HG03159 (cell line): Measurements from ENCODE around the gene MAPK6.

ENCODE experiments used
- ATAC-seq: cut with Tn5 transposase; IDR thresholded peaks from one replicate; pipeline ENCODE4 v1.9.1; 2021; ENCODE audit warnings: mild to moderate bottlenecking, moderate library complexity; ENCODE audit not compliant: unreplicated experiment

MAPK6 gene

GRCh38 chr15:52100807-52101442, 81.9 kb downstream of the MAPK6 start:
- ATAC-seq: no peak

GRCh38 chr15:52101542-52102323, 82.7 kb downstream of the MAPK6 start:
- ATAC-seq: no peak

DNA sequence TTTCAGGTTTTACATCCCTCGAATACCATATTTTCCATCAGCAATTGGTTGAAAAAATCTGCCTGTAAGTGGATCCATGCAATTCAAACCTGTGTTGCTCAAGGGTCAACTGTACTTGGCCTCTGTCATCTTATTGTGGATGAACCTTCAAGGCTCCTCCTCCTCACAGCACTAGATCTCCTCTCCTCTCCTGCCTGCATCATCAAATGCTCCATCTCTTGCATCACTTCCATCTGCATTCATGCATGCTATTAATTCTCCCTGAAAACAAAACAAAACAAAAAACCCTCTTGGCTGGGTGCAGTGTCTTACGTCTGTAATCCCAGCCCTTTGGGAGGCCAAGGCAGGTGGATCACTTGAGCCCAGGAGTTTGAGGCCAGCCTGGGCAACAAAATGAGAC, 83.4 kb downstream of the MAPK6 start:
- ATAC-seq: no peak

DNA sequence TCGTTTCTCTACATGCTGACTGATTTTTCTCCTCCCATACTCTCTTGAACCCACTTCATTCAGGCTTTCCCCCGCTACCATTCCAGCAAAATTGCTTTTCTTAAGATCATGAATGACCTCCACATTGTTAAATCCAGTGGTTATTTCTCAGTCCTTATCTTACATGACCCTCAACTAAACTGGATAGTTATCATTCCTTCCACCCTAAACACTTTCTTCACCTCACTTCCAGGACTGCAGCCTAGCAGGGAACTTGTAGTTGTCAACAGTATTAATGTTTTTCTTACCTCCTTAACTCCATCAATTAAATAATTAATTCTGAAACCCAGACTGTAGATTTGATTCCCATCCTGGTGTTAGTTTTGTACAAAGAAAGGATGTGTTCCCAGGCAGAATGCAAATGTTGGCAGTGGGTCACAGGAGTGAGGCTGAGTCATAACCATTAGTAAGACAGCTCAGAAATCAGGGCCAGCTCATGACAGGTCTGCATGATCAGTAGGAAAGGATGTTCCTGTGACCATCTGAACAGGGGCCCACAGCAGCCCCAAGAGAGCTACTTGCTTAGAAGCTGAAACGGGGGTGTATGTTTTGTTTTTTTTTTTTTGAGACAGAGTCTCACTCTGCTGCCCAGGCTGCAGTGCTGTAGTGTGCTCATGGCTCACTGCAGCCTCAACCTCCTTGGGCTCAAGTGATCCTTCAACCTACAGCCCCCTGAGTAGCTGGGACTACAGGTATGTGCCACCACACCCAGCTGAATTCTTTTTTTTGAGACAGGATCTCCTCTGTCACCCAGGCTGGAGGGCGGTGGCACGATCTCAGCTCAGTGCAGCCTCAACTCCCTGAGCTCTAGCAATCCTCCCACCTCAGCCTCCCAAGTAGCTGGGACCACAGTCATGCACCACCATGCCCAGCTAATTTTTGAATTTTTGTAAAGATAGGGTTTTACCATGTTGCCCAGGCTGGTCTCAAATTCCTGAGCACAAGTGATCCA, 84.5 kb downstream of the MAPK6 start:
- no peak for ATAC-seq

DNA sequence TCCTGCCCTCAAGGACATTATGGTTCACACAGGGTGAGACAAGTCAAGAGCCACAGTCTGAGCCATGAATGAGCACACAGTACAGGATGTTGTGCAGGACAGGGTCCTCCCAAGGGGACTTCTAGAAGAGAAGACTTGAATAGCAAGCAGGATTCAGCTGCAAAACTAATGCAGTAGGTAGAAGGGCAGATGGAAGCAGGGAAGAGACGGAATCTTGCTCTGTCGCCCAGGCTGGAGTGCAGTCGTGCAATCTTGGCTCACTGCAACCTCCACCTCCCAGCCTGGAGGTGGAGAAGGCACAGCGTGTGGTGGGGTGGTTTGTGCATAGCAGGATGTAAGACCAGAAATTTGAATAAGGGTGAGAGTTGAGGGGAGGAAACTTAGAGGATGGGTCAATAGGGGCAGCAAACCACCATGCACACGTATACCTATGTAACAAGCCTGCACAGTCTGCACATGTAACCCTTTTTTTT, 85.5 kb downstream of the MAPK6 start:
- ATAC-seq: peak; percentile 36

- ATAC-seq: no peak
Measured at GRCh38 chr15:52105846-52106245, 86.8 kb downstream of the MAPK6 start.

GRCh38 chr15:52106641-52107040, 87.6 kb downstream of the MAPK6 start:
- no peak for ATAC-seq

GRCh38 chr15:52107238-52107637, 88.2 kb downstream of the MAPK6 start:
- ATAC-seq: no peak

DNA sequence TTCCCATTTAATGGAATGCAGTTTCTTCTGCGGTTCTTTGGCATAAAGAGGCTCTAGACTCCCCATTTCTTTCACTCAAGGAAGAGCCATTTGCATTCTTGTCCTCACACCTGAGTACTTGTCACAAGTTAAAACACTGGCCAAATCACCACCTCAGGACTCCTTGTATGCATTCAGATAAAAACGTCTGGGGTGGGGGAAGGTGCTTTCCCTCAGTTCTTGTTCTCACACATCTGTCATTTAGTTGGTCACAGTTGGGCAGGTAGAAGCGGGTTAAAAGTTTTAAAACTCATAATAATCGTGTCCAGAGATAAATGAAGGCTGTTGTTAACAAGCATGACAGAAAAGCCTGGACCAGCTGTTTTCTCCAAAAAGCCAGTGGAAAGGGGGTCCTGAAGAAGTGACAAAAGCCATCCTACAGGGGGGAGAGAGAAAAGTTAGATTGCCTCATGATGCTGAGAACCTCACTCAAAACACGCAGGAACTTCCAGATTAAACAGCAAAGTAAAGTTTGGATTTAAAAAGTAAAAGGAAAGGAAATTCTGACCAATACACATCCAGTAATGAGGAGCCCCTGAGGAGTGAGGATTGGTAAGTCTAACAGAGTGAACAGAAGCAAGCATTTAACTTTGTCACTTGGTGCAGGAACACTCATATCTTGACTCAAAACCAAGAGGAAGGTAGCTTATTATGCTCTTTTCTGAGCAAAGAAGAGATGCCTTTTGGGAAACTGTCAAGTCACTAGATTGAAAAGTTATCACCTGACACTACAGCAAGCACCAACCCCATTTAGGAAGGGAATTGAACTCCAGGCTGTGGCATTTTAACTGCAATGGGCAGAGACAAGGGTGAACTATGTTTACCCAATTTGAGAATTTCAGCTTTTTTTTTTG, 90.8 kb downstream of the MAPK6 start:
- ATAC-seq: no peak

GRCh38 chr15:52111517-52112202, 92.6 kb downstream of the MAPK6 start:
- no peak for ATAC-seq

DNA sequence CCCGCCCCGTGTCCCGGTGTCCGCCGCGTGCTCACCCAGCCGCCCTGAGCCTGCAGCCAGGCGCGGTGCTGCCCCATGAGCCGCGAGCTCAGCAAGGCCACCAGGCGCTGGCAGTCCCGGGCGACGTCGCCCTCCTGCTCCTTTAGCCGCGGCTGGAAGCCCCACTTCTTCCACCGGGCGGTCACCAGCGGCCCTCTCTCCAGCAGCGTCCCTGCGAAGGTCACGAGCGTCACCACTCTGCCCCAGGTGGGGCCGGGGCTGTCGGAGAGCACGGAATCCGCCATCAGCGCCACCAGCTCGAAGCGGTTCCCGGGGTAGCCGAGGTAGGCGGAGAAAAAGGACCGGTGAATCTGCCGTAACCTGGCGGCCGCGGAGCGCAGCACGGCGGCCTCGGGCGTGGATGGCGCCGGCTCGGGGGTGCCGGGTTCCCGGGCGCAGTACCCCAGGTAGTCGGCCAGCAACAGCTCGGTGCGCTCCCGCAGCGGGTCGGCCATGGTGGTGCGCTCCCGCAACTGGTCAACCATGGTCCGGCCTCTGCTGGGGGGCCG, 93.3 kb downstream of the MAPK6 start:
- ATAC-seq: no peak

GRCh38 chr15:52113235-52113634, 94.2 kb downstream of the MAPK6 start:
- ATAC-seq: no peak

DNA sequence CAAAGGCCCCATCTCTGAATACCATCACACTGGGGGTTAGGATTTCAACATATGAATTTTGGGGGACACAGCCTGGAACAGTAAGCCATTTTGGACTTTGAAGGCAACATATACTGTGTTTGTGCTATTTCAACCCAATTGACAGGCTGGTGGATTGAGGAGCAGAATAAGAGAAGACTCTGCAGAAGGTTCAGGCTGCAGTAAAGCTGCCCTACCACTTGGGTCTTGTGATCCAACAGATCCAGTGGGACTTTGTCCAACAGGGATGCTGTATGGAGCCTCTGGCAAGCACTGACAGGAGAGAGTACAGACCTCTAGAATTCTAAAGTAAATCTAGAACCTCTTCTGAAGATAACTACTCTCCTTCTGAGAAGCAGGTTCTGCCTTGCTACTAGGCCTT, 94.7 kb downstream of the MAPK6 start:
- ATAC-seq: no peak

GRCh38 chr15:52114261-52115055, 95.4 kb downstream of the MAPK6 start:
- no peak for ATAC-seq

DNA sequence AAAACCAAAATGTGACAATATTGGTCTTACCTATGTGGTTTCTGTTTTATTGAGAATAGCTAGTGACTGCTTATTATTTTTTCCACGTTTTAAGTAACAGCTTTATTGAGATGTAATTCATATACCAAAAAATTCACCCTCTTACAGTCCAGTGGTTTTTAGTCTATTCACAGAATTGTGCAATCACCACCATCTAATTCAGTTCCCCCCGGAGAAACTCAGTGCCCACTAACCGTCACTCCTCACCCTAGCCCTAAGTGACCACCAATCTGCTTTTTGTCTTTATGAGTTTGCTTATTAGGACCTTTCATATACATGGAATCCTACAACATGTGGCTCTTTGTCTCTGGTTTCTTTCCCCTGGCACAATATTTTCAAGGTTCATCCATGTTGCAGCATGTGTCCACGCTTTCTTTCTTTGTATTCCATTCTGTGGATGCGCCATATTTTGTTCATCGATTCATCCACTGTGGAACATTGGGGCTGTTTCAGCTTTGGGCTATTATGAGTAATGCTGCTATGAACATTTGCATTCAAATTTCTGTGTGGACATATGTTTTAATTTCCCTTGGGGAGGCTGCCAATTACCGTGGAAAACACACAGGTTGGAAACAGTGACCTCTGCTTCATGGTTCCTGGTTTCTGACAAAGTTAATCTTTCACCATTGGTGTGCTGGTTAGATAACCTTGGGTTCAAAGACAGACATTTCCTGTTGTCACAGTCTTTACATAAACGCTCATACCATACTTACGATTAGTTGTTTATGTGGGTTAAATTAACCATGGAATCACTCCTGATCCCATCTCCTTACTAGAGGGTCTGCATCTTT, 96.8 kb downstream of the MAPK6 start:
- no peak for ATAC-seq
